Measurements from ENCODE around the gene HOXA2. TPM values are rescaled to one million over a fixed set of nuclear protein-coding genes. Genes with fewer than 3 reads are reported as not detected.
A peak's percentile ranks its signal among the peaks of the same experiment; 100 is the strongest.

HOXA2 gene
- total and polyA plus RNA-seq, 2 of the 8 experiments (the other 6 are each of a cell fraction or from before 2014, with no cell fraction given), result not detected

DNA sequence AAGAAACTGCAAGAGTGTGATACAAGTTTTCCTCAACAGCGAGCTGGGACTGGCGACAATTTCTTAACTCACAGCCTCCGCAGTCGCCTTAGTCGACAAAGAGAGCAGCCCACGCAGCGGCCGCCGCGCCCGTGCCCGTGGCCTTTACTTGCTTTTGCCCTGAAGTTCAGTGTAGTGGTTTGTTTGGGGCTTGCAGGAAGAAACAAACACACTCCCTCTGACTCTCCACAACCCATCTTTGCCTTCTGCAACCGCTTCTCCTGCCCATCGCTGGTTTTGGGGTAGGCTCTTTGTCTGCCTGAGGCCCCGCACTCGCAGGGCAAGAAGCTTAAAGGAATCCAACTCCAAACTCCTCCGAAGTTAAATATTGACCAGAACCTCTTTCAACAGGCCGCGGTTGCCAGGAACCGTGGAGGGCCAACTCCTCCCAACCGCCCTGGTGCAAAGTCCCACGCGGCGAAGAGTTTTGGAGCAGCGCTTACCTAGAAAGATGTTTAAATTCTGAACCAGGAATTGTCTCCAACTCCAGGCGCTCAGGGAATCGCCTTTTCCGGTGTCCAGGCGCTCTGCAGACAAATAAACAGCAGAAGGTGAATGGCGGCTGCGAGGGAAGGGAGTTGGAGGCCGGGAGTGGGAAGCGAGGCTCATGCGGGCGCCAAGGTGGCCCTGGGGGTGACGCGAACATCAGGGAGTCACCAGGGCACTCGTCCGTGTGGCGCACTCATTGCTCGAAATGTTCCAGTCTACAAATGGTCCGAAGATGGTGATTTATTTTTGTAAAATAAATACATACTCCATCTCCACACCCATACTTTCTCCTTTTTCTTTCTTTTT is 19.8 kb upstream of the HOXA2 start:
- CTCF ChIA-PET (ENCODE audit: partially characterized antibody), result interaction anchor here (0.9 to 1.4 kb wide), 2 partner anchors 21 to 23 kb away, joined by 3 to 4 read pairs; partner anchors contain the start of gene HOXA5
- Histone ChIP-seq H3K4me1 (replicated peaks in 1 of 4; ENCODE audit: control insufficient read depth in 3 of 4, insufficient read depth in 4 of 4, low read length in 3 of 4) (0 out of 7 replicates have a peak, but pooled peaks cover 0 to 2% (median 0%) of the 10 kb centered on the region in 4 experiments), H3K4me2 (ENCODE audit: insufficient read depth in 1 of 2, low read depth in 2 of 2, low read length in 2 of 2) (no peak overlapping the region; a peak in 1 of 4 replicates), H3K56ac (replicated peaks; ENCODE audit: insufficient read length, low read depth, low read length) (no peak overlapping the region), H4K91ac (replicated peaks; ENCODE audit: insufficient read length, low read length) (no peak overlapping the region), H4K8ac (ENCODE audit: extremely low read depth, insufficient read depth, low read length) (no peak overlapping the region), H2BK5ac (ENCODE audit: low read depth, low read length) (no peak overlapping the region), H4K5ac (ENCODE audit: insufficient read length, low read depth, low read length) (no peak overlapping the region), H2BK20ac (ENCODE audit: low read length) (no peak overlapping the region), H3K4ac (replicated peaks; ENCODE audit: insufficient read length, low read depth, low read length) (no peak overlapping the region), H3K18ac (ENCODE audit: extremely low read depth, low read length) (no peak overlapping the region), H3K27me3 (replicated peaks in 1 of 4; ENCODE audit: control insufficient read depth in 3 of 4, extremely low read depth in 1 of 4, insufficient read depth in 3 of 4, low read length in 3 of 4) (peaks cover 100% of the 10 kb centered on the region in 4 experiments), H2AK5ac (ENCODE audit: low read depth, low read length) (no peak overlapping the region), H3K4me3 (ENCODE audit: extremely low read depth in 1 of 4, insufficient read depth in 2 of 4, low read depth in 3 of 4, low read length in 4 of 4) (no peak overlapping the region), H3K23me2 (ENCODE audit: low read depth, low read length) (no peaks in the 10 kb centered on the region; the same call in 1 of the 2 replicates), H3K27ac (ENCODE audit: low read depth, low read length) (no peak overlapping the region), H2AFZ (ENCODE audit: low read length) (no peak overlapping the region), H3K14ac (ENCODE audit: insufficient read length) (no peak overlapping the region), H3K9me3 (ENCODE audit: insufficient read depth in 2 of 2, low read depth in 1 of 2, low read length in 1 of 2) (no peaks in the 10 kb centered on the region), H3K79me1 (ENCODE audit: low read depth, low read length) (no peaks in the 10 kb centered on the region), H2BK12ac (ENCODE audit: low read depth, low read length) (no peak overlapping the region), H2BK120ac (replicated peaks; ENCODE audit: low read depth, low read length) (no peak overlapping the region), H4K20me1 (replicated peaks in 1 of 2; ENCODE audit: control insufficient read depth in 1 of 2, insufficient read depth in 2 of 2, low read length in 2 of 2) (peaks cover 28 to 29% of the 10 kb centered on the region in 2 experiments), H3K9ac (replicated peaks in 1 of 4; ENCODE audit: extremely low read depth in 1 of 4, low read depth in 3 of 4, low read length in 3 of 4) (no peak overlapping the region), H3K23ac (ENCODE audit: insufficient read length) (no peak overlapping the region), H2BK15ac (ENCODE audit: low read length) (no peak overlapping the region), H3K79me2 (ENCODE audit: control insufficient read depth in 1 of 2, insufficient read depth in 2 of 2, low read length in 2 of 2) (no peaks in the 10 kb centered on the region), H3K36me3 (ENCODE audit: control insufficient read depth in 2 of 4, insufficient read depth in 4 of 4, low read length in 3 of 4) (no peaks in the 10 kb centered on the region)
- POLR2A ChIA-PET (ENCODE audit: partially characterized antibody), result no interaction called here
- DNase-seq (ENCODE audit: low read depth in 1 of 2, low spot score in 2 of 2) (peak in 1 of 2 experiments; percentile 52), FAIRE-seq (no peak)
- TF ChIP-seq RNF2 (IDR thresholded peaks at IDR 0.05; ENCODE audit: borderline replicate concordance, low read depth, low read length, missing control alignments, poor library complexity, severe bottlenecking) (peak; percentile 99), CBX8 (IDR thresholded peaks at IDR 0.05; ENCODE audit: borderline replicate concordance, low read depth, low read length) (0 out of 2 replicates have a peak, but pooled peaks have one; percentile 23), BRCA1 (IDR thresholded peaks at IDR 0.05; ENCODE audit: low read depth, low read length) (no peak), SIRT6 (IDR thresholded peaks at IDR 0.05; ENCODE audit: low read length) (no peak), RAD21 (IDR thresholded peaks at IDR 0.05 in 1 of 2, conservative IDR thresholded peaks at IDR 0.05 in 1 of 2; ENCODE audit: low read depth in 2 of 2, low read length in 2 of 2) (no peak), EZH2 (IDR thresholded peaks at IDR 0.05; ENCODE audit: low read depth, low read length, severe bottlenecking) (peak; percentile 92), SUZ12 (IDR thresholded peaks at IDR 0.05; ENCODE audit: low read length) (peak; percentile 91), YY1 (IDR thresholded peaks at IDR 0.05; ENCODE audit: low read depth, low read length) (0 out of 2 replicates have a peak, but pooled peaks have one; percentile 32)
- TF ChIP-seq, protein P1, sequence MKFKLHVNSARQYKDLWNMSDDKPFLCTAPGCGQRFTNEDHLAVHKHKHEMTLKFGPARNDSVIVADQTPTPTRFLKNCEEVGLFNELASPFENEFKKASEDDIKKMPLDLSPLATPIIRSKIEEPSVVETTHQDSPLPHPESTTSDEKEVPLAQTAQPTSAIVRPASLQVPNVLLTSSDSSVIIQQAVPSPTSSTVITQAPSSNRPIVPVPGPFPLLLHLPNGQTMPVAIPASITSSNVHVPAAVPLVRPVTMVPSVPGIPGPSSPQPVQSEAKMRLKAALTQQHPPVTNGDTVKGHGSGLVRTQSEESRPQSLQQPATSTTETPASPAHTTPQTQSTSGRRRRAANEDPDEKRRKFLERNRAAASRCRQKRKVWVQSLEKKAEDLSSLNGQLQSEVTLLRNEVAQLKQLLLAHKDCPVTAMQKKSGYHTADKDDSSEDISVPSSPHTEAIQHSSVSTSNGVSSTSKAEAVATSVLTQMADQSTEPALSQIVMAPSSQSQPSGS (IDR thresholded peaks at IDR 0.05; ENCODE audit: low read length), result no peak
- WGBS, 2 experiments (ENCODE audit: extremely low coverage in 1 of 2, insufficient coverage in 1 of 2, insufficient read length in 1 of 2, insufficient replicate concordance in 2 of 2, low coverage in 1 of 2, low lambda C conversion rate in 2 of 2, missing lambda C conversion rate in 1 of 2), result 10% methylated on average over 42 of the region's 42 CpGs; no CpG with 5 or more reads in 1 of the 2 experiments
